ENCODE results near the gene PTGER1. TPM values are rescaled to one million over a fixed set of nuclear protein-coding genes. Genes with fewer than 3 reads are reported as not detected.

PTGER1 gene
- polyA plus RNA-seq, 2 donors = 0.32 to 0.47 TPM

- Histone ChIP-seq H3K4me3 (ENCODE audit: low read depth in 1 of 2, low read length in 2 of 2) (no peak overlapping the region), H3K9me3 (ENCODE audit: control insufficient read depth in 2 of 2, insufficient read depth in 1 of 2, low read depth in 1 of 2, low read length in 1 of 2) (no peaks in the 10 kb centered on the region), H3K27ac (ENCODE audit: low read depth in 2 of 2, low read length in 1 of 2) (no peak overlapping the region), H3K36me3 (ENCODE audit: control insufficient read depth in 2 of 2, insufficient read depth in 2 of 2, low read length in 1 of 2) (peaks cover 13 to 46% of the 10 kb centered on the region in 2 donors), H3K4me1 (ENCODE audit: control insufficient read depth in 2 of 2, insufficient read depth in 2 of 2, low read length in 1 of 2) (peaks cover 0 to 9% of the 10 kb centered on the region in 2 donors), H3K27me3 (ENCODE audit: control insufficient read depth in 1 of 2, insufficient read depth in 2 of 2, low read length in 2 of 2) (no peaks in the 10 kb centered on the region)
- WGBS, 2 donors = 97% methylated on average over 10 of the region's 10 CpGs
Observed at GRCh38 chr19:14446336-14447036, 28.7 kb downstream of the PTGER1 start.

GRCh38 chr19:14443632-14444216 lies 31.4 kb downstream of the PTGER1 start:
- Histone ChIP-seq H3K27me3 (ENCODE audit: control insufficient read depth in 1 of 2, insufficient read depth in 2 of 2, low read length in 2 of 2) (no peaks in the 10 kb centered on the region), H3K4me1 (ENCODE audit: control insufficient read depth in 2 of 2, insufficient read depth in 2 of 2, low read length in 1 of 2) (peaks cover 0 to 16% of the 10 kb centered on the region in 2 donors)
- WGBS, 2 donors = 93 to 95% methylated on average over 14 of the region's 14 CpGs

GRCh38 chr19:14442891-14443631 lies 32.1 kb downstream of the PTGER1 start:
- no peak overlapping the region for H3K4me3 ChIP-seq (ENCODE audit: low read depth in 1 of 2, low read length in 2 of 2)
- no peak overlapping the region for H3K27ac ChIP-seq (ENCODE audit: low read depth in 2 of 2, low read length in 1 of 2)
- no peaks in the 10 kb centered on the region for H3K9me3 ChIP-seq (ENCODE audit: control insufficient read depth in 2 of 2, insufficient read depth in 1 of 2, low read depth in 1 of 2, low read length in 1 of 2)
- H3K27me3 ChIP-seq (ENCODE audit: control insufficient read depth in 1 of 2, insufficient read depth in 2 of 2, low read length in 2 of 2) = no peaks in the 10 kb centered on the region
- H3K4me1 ChIP-seq (ENCODE audit: control insufficient read depth in 2 of 2, insufficient read depth in 2 of 2, low read length in 1 of 2) = peaks cover 0 to 10% of the 10 kb centered on the region in 2 donors
- peaks cover 13 to 33% of the 10 kb centered on the region in 2 donors for H3K36me3 ChIP-seq (ENCODE audit: control insufficient read depth in 2 of 2, insufficient read depth in 2 of 2, low read length in 1 of 2)
- WGBS, 2 donors = 90 to 95% methylated on average over 16 of the region's 16 CpGs

More at GRCh38 chr19:14443632-14444216, 31.4 kb downstream of the PTGER1 start:
- Histone ChIP-seq H3K36me3 (ENCODE audit: control insufficient read depth in 2 of 2, insufficient read depth in 2 of 2, low read length in 1 of 2) (peaks cover 13 to 39% of the 10 kb centered on the region in 2 donors), H3K4me3 (ENCODE audit: low read depth in 1 of 2, low read length in 2 of 2) (no peak overlapping the region), H3K9me3 (ENCODE audit: control insufficient read depth in 2 of 2, insufficient read depth in 1 of 2, low read depth in 1 of 2, low read length in 1 of 2) (no peaks in the 10 kb centered on the region), H3K27ac (ENCODE audit: low read depth in 2 of 2, low read length in 1 of 2) (no peak overlapping the region)

- 85 to 90% methylated on average over 34 of the region's 34 CpGs for WGBS, 2 donors
- peaks cover 0 to 10% of the 10 kb centered on the region in 2 donors for H3K4me1 ChIP-seq (ENCODE audit: control insufficient read depth in 2 of 2, insufficient read depth in 2 of 2, low read length in 1 of 2)
- peaks cover 13 to 25% of the 10 kb centered on the region in 2 donors for H3K36me3 ChIP-seq (ENCODE audit: control insufficient read depth in 2 of 2, insufficient read depth in 2 of 2, low read length in 1 of 2)
- no peak overlapping the region for H3K27ac ChIP-seq (ENCODE audit: low read depth in 2 of 2, low read length in 1 of 2)
- H3K27me3 ChIP-seq (ENCODE audit: control insufficient read depth in 1 of 2, insufficient read depth in 2 of 2, low read length in 2 of 2) = no peaks in the 10 kb centered on the region
- no peak overlapping the region for H3K4me3 ChIP-seq (ENCODE audit: low read depth in 1 of 2, low read length in 2 of 2)
- no peaks in the 10 kb centered on the region for H3K9me3 ChIP-seq (ENCODE audit: control insufficient read depth in 2 of 2, insufficient read depth in 1 of 2, low read depth in 1 of 2, low read length in 1 of 2)
Observed at GRCh38 chr19:14441041-14441938, 33.9 kb downstream of the PTGER1 start.

- Histone ChIP-seq H3K4me3 (ENCODE audit: low read depth in 1 of 2, low read length in 2 of 2) (peak overlapping the region in 1 of 2 donors; percentile 27), H3K27ac (ENCODE audit: low read depth in 2 of 2, low read length in 1 of 2) (peak overlapping the region in 1 of 2 donors; percentile 18), H3K27me3 (ENCODE audit: control insufficient read depth in 1 of 2, insufficient read depth in 2 of 2, low read length in 2 of 2) (no peaks in the 10 kb centered on the region), H3K36me3 (ENCODE audit: control insufficient read depth in 2 of 2, insufficient read depth in 2 of 2, low read length in 1 of 2) (peaks cover 13 to 24% of the 10 kb centered on the region in 2 donors), H3K4me1 (ENCODE audit: control insufficient read depth in 2 of 2, insufficient read depth in 2 of 2, low read length in 1 of 2) (peaks cover 0 to 13% of the 10 kb centered on the region in 2 donors), H3K9me3 (ENCODE audit: control insufficient read depth in 2 of 2, insufficient read depth in 1 of 2, low read depth in 1 of 2, low read length in 1 of 2) (no peaks in the 10 kb centered on the region)
- 53 to 60% methylated on average over 9 of the region's 9 CpGs for WGBS, 2 donors
Observed at GRCh38 chr19:14440049-14440448, 35.1 kb downstream of the PTGER1 start.

GRCh38 chr19:14439014-14439413 lies 36.1 kb downstream of the PTGER1 start:
- Histone ChIP-seq H3K36me3 (ENCODE audit: control insufficient read depth in 2 of 2, insufficient read depth in 2 of 2, low read length in 1 of 2) (peaks cover 9 to 17% of the 10 kb centered on the region in 2 donors), H3K4me1 (ENCODE audit: control insufficient read depth in 2 of 2, insufficient read depth in 2 of 2, low read length in 1 of 2) (peaks cover 7 to 24% of the 10 kb centered on the region in 2 donors), H3K27me3 (ENCODE audit: control insufficient read depth in 1 of 2, insufficient read depth in 2 of 2, low read length in 2 of 2) (no peaks in the 10 kb centered on the region), H3K4me3 (ENCODE audit: low read depth in 1 of 2, low read length in 2 of 2) (no peak overlapping the region), H3K27ac (ENCODE audit: low read depth in 2 of 2, low read length in 1 of 2) (no peak overlapping the region), H3K9me3 (ENCODE audit: control insufficient read depth in 2 of 2, insufficient read depth in 1 of 2, low read depth in 1 of 2, low read length in 1 of 2) (no peaks in the 10 kb centered on the region)
- WGBS, 2 donors = 70 to 73% methylated on average over 9 of the region's 9 CpGs

- H3K4me1 ChIP-seq (ENCODE audit: control insufficient read depth in 2 of 2, insufficient read depth in 2 of 2, low read length in 1 of 2) = peaks cover 7 to 21% of the 10 kb centered on the region in 2 donors
- WGBS, 2 donors = 87 to 92% methylated on average over 7 of the region's 7 CpGs
- H3K9me3 ChIP-seq (ENCODE audit: control insufficient read depth in 2 of 2, insufficient read depth in 1 of 2, low read depth in 1 of 2, low read length in 1 of 2) = no peaks in the 10 kb centered on the region
- peaks cover 0 to 4% of the 10 kb centered on the region in 2 donors for H3K36me3 ChIP-seq (ENCODE audit: control insufficient read depth in 2 of 2, insufficient read depth in 2 of 2, low read length in 1 of 2)
- H3K27ac ChIP-seq (ENCODE audit: low read depth in 2 of 2, low read length in 1 of 2) = no peak overlapping the region
- no peak overlapping the region for H3K4me3 ChIP-seq (ENCODE audit: low read depth in 1 of 2, low read length in 2 of 2)
- H3K27me3 ChIP-seq (ENCODE audit: control insufficient read depth in 1 of 2, insufficient read depth in 2 of 2, low read length in 2 of 2) = no peaks in the 10 kb centered on the region
Observed at GRCh38 chr19:14437578-14438140, 37.5 kb downstream of the PTGER1 start.

GRCh38 chr19:14435320-14436050 lies 39.7 kb downstream of the PTGER1 start:
- H3K4me1 ChIP-seq (ENCODE audit: control insufficient read depth in 2 of 2, insufficient read depth in 2 of 2, low read length in 1 of 2) = peaks cover 7 to 25% of the 10 kb centered on the region in 2 donors
- H3K27ac ChIP-seq (ENCODE audit: low read depth in 2 of 2, low read length in 1 of 2) = peak overlapping the region; percentile 61 to 75
- 73 to 75% methylated on average over 17 of the region's 17 CpGs for WGBS, 2 donors
- no peak overlapping the region for H3K4me3 ChIP-seq (ENCODE audit: low read depth in 1 of 2, low read length in 2 of 2)
- H3K27me3 ChIP-seq (ENCODE audit: control insufficient read depth in 1 of 2, insufficient read depth in 2 of 2, low read length in 2 of 2) = no peaks in the 10 kb centered on the region
- H3K36me3 ChIP-seq (ENCODE audit: control insufficient read depth in 2 of 2, insufficient read depth in 2 of 2, low read length in 1 of 2) = no peaks in the 10 kb centered on the region
- H3K9me3 ChIP-seq (ENCODE audit: control insufficient read depth in 2 of 2, insufficient read depth in 1 of 2, low read depth in 1 of 2, low read length in 1 of 2) = no peaks in the 10 kb centered on the region
